Activated gamma-delta T cell (primary cell): ENCODE measurements around the gene ROR1.
"Not testable (repeated sequence)": the region's sequence is repeated elsewhere in the genome, so short reads cannot be mapped to it uniquely, and the experiment has no call there.

ENCODE experiments used
- DNase-seq: peaks from one replicate; lab custom pipeline; 2025; lab: John Stamatoyannopoulos, UW

Gene ROR1

GRCh38 chr1:63759778-63760177 lies 14.0 kb upstream of the ROR1 start:
- no peak for DNase-seq

GRCh38 chr1:63770381-63770780 lies 3.4 kb upstream of the ROR1 start:
- DNase-seq = no peak

GRCh38 chr1:63772201-63772600 lies 1.6 kb upstream of the ROR1 start:
- no peak for DNase-seq

DNA sequence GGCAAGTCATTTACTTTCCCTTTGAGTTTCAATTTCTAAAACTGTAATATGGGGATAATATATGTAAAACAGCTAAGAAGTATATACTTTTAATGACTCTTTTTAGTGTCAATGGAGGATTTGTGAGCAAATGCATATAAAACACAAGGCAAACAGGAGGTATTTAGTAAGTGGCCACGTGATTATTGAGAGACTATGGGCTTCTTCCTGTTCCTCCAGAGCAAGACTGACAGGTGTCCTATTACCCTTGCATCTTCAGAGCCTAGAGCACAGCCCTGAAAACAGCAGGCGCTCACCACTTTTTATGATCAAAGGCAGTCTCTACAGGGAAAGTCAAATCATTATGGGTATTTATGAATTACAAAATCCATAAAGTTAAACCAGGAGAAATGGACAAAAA lies 941 bp upstream of the ROR1 start:
- DNase-seq = no peak

GRCh38 chr1:63773496-63773814 lies 362 bp upstream of the ROR1 start:
- no peak for DNase-seq

- DNase-seq = no peak
Observed at GRCh38 chr1:63774617-63775417, 1.0 kb downstream of the ROR1 start.

DNA sequence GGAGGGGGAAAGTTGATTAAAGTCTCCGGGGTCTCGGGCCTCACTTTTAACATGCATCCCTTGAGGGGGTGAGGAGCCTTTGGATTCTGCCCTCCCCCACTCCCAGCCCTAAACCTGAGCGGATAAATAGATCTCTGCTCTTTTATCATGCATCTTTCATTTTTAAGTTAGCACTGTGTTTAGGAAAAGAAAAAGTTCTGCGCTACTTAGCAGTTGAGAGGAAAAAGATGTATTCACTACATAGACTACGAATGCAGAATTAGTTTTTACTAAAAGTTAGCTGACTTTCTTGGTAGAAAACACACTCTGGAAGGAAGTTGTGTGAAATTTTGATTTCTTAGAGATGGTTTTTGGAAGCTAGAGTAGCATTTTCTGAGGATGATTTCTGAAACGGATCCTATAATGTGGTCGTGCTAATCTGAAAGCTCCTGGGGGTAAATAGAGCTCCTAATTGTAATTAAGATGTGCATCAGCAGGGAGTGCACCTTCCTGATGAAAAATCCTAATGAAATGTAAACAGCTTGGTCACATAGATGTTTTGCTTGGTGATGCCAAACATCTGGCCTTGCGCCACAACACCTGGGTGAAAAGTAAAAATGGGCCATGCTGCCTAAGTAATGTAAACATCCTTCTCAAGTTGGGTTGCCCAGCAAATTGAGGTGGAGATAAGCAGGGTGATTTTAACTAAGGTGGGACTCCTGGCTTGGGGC lies 1.8 kb downstream of the ROR1 start:
- no peak for DNase-seq

- DNase-seq = no peak
Observed at GRCh38 chr1:63777286-63777685, 3.5 kb downstream of the ROR1 start.

- no peak for DNase-seq
Observed at GRCh38 chr1:63777965-63778880, 4.4 kb downstream of the ROR1 start.

DNA sequence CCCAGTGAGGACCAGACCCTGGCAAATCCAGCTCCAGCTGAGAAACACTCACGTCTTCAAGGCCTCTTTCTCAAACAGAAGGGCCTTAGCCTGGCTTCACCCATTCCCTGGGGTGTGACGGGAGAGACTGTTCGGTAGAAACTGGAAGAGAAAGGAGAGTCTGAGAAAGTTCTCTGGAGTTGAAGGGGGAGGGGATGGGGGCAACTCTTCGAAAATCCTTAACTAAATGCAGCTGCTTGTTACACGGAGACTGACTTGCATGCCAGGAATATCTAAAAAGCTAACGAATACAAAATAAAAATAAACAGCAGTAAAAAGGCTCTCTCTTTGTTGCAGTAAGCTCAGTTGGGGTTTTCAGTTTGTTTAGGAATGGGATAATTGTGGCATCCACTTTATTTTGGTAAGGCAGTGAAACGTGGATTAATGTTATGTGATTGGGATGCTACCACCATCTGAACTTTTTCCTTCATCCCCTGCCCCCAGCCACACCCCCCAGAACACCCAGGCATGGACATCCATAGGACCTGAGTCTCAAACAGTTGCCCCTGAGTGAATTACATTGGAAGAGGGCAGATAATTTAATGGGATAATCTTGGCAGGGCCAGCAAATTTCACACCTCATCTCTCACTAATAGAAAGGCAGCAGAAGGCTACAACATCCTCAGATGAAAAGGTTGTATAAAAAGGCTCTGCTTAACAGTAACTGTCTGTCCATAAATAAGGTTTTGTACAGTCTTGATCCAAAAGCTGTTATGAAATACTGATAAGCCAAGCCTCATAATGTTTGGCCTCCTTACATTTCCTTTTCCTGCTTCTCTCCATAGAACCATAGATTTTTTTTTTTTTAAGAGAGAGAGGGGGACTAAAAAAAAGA lies 5.8 kb downstream of the ROR1 start:
- no peak for DNase-seq

DNA sequence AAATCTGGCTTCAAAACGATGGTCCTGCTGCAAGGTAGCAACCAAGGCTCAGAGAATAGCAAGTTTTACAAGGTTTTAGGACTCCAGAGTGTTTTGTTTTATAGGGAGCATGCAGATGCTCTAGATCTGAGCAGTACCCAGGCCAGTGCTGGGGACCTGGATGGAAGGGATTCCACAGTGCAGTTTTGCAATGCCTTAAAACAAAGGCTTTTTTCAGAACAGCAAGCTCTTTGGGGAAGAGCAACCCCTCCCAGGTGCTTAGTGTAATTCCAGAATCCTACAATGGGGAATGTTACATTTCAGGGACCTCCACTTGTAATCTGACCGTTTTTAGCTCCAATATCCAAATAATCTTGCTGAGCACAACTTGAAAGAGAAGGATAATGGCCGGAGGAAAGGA lies 6.7 kb downstream of the ROR1 start:
- DNase-seq = no peak

GRCh38 chr1:63782982-63783381 lies 9.2 kb downstream of the ROR1 start:
- DNase-seq = no peak

- DNase-seq = no peak
Observed at GRCh38 chr1:63784083-63784482, 10.3 kb downstream of the ROR1 start.

- DNase-seq = no peak
Observed at GRCh38 chr1:63784489-63785390, 10.9 kb downstream of the ROR1 start.

DNA sequence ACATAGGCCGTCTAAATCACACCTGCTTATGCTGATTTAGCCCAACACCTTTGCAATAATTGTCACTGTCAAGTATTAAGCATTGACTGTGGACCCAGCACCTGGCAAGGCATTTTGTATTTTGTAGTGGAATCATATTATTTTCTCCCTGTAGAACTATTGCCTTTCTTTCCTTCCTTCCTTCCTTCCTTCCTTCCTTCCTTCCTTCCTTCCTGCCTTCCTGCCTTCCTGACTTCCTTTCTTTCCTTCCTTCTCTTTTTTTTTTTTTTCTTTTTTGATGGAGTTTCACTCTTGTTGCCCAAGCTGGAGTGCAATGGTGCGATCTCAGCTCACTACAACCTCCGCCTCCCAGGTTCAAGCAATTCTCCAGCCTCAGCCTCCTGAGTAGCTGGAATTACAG lies 13.5 kb downstream of the ROR1 start:
- DNase-seq = not testable (repeated sequence)

DNA sequence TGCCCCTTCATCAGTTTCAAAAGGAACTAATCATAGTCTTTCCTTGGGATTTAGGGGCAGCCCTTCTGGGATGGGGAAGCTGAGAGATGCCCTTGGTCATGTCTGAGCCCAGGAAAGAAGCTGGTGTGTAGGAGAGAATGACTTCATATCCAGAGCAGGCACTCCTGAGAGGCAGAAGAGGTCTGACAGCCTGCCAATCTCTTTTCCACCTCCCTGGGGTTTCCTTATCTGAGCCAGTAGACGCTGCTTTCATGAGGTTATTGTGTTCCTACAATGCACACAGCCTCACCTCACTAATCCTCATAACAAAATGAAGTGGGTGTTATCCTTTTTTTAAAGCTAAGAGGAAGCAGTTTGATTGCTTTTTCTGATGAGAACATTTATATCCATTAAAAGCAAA lies 14.1 kb downstream of the ROR1 start:
- DNase-seq = no peak

- DNase-seq = no peak
Observed at GRCh38 chr1:63789856-63790605, 16.2 kb downstream of the ROR1 start.

DNA sequence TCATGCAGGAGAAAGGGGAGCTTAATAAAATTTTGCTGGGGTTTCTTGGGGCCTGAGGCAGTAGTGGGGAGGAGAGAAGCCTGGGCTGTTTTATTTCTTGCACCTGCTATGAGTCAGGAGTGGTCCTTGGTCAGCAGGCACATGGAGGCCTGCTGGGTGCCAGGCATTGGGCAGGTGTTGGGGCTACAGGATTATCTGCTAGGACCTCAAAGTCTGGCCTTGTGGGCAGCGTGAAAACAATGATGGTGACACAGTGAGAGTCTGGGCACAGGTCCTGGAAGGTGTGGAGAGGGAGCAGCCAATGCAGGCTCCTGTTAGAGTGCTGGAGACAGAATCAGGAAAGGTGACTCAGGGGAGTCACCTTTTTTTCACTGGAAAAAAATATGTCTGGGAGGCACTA lies 17.2 kb downstream of the ROR1 start:
- no peak for DNase-seq

DNA sequence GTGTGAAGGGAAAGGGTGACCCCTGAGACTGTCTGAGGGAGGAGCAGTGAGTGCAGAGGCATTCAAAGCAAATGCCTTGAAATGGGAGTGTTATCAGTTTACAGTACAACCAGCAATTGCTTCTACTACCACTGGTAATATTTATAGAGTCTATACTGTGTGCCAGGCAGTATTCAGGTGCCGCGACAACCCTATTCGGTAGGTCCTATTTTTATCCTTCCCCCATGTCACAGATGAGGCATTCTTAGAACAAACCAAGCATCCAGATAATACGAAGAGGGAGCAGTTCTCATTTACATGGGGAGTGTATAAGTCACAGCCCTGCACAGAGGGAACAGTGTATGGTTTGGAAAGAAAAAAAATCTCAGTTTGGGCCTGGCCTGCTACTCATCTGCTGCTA lies 18.3 kb downstream of the ROR1 start:
- no peak for DNase-seq

GRCh38 chr1:63793741-63794240 lies 20.0 kb downstream of the ROR1 start:
- no peak for DNase-seq
